ENCODE data around the gene MEF2D.

Gene MEF2D

GRCh38 chr1:156488566-156489165, 11.9 kb downstream of the MEF2D start:
- no peak for DNase-seq (ENCODE audit: low spot score)

- DNase-seq (ENCODE audit: low spot score), result no peak
Measured at GRCh38 chr1:156487862-156488261, 12.7 kb downstream of the MEF2D start.

GRCh38 chr1:156486421-156487344, 13.9 kb downstream of the MEF2D start:
- DNase-seq (ENCODE audit: low spot score), result no peak

GRCh38 chr1:156485984-156486383, 14.6 kb downstream of the MEF2D start:
- no peak for DNase-seq (ENCODE audit: low spot score)

GRCh38 chr1:156484480-156485058, 16.0 kb downstream of the MEF2D start:
- DNase-seq (ENCODE audit: low spot score), result no peak

- DNase-seq (ENCODE audit: low spot score), result no peak
Measured at GRCh38 chr1:156483397-156483796, 17.2 kb downstream of the MEF2D start.

GRCh38 chr1:156482276-156482675, 18.3 kb downstream of the MEF2D start:
- DNase-seq (ENCODE audit: low spot score), result no peak

GRCh38 chr1:156481527-156481926, 19.0 kb downstream of the MEF2D start:
- no peak for DNase-seq (ENCODE audit: low spot score)

GRCh38 chr1:156480411-156481192, 20.0 kb downstream of the MEF2D start:
- DNase-seq (ENCODE audit: low spot score), result no peak

- no peak for DNase-seq (ENCODE audit: low spot score)
Measured at GRCh38 chr1:156480016-156480370, 20.6 kb downstream of the MEF2D start.

GRCh38 chr1:156479093-156480015, 21.2 kb downstream of the MEF2D start:
- DNase-seq (ENCODE audit: low spot score), result no peak

GRCh38 chr1:156478250-156478627, 22.3 kb downstream of the MEF2D start:
- no peak for DNase-seq (ENCODE audit: low spot score)

GRCh38 chr1:156477526-156478249, 22.9 kb downstream of the MEF2D start:
- peak; percentile 63 for DNase-seq (ENCODE audit: low spot score)

GRCh38 chr1:156476501-156477298, 23.9 kb downstream of the MEF2D start:
- DNase-seq (ENCODE audit: low spot score), result no peak

GRCh38 chr1:156475568-156476500, 24.7 kb downstream of the MEF2D start:
- peak; percentile 63 for DNase-seq (ENCODE audit: low spot score)

- no peak for DNase-seq (ENCODE audit: low spot score)
Measured at GRCh38 chr1:156474966-156475365, 25.6 kb downstream of the MEF2D start.

- no peak for DNase-seq (ENCODE audit: low spot score)
Measured at GRCh38 chr1:156471496-156472490, 28.8 kb downstream of the MEF2D start.

All from pons (tissue), 1 donor.